ENCODE results near the gene TMEM178B.

- no peak for TF ChIP-seq CTCF (IDR thresholded peaks at IDR 0.05)
- no peak for TF ChIP-seq POLR2A (IDR thresholded peaks at IDR 0.05)
Measured at GRCh38 chr7:141475679-141476078, 401.8 kb downstream of the TMEM178B start.
